Lung (tissue), 12 donors: ENCODE measurements around the gene IGFBP5. TPM values are rescaled to one million over a fixed set of nuclear protein-coding genes. Genes with fewer than 3 reads are reported as not detected.

ENCODE experiments used
- ATAC-seq: fragments of 200-7000 bp; cut with Tn5 transposase; one replicate; pipeline ENCODE4 v1.9.1; 2020; ENCODE audit warnings: moderate number of reproducible peaks; ENCODE audit not compliant: insufficient read depth, low FRiP score
- DNase-seq, 3 donors: peaks; one replicate each; pipeline ENCODE4 v3.0.0-alpha.2; 2013 to 2017
- H3K27ac ChIP-seq, 2 donors: one replicate each; pipeline ENCODE4 v1.5.1; 2013; ENCODE audit warnings: mild to moderate bottlenecking in 2 of 2, moderate library complexity in 2 of 2, control low read depth in 1 of 2, inconsistent platforms in 1 of 2, low read depth in 1 of 2, low read length in 1 of 2
- H3K27me3 ChIP-seq, 3 donors: one replicate each; pipeline ENCODE4 v1.5.1; 2013; ENCODE audit warnings: low read length in 2 of 3; ENCODE audit not compliant: control insufficient read depth in 3 of 3, insufficient read depth in 3 of 3
- H3K36me3 ChIP-seq, 4 donors: one replicate each; pipeline ENCODE4 v1.5.1; 2013; ENCODE audit warnings: low read length in 4 of 4, mild to moderate bottlenecking in 1 of 4, moderate library complexity in 1 of 4; ENCODE audit not compliant: control insufficient read depth in 4 of 4, insufficient read depth in 4 of 4
- H3K4me1 ChIP-seq, 5 donors: one replicate each; pipeline ENCODE4 v1.5.1; 2013; ENCODE audit warnings: low read length in 5 of 5, mild to moderate bottlenecking in 2 of 5, moderate library complexity in 1 of 5; ENCODE audit not compliant: control insufficient read depth in 5 of 5, insufficient read depth in 5 of 5
- H3K4me3 ChIP-seq: one replicate; pipeline ENCODE4 v1.5.1; 2013; ENCODE audit warnings: mild to moderate bottlenecking, control low read depth, moderate library complexity
- H3K9ac ChIP-seq, 2 donors: one replicate each; pipeline ENCODE4 v1.5.1; 2013; ENCODE audit warnings: low read length in 2 of 2, control low read depth in 1 of 2; ENCODE audit not compliant: insufficient read depth in 1 of 2
- H3K9me3 ChIP-seq, 4 donors: one replicate each; pipeline ENCODE4 v1.5.1; 2013; ENCODE audit warnings: low read length in 3 of 4, mild to moderate bottlenecking in 1 of 4, moderate library complexity in 1 of 4; ENCODE audit not compliant: control insufficient read depth in 4 of 4, insufficient read depth in 3 of 4
- WGBS, 2 donors: extraction: QIAGEN DNeasy Blood & Tissue Kit; methylation state at CpG; one replicate each; pipeline ENCODE4 v1.1.7; 2013; 5-methylcytosine and 5-hydroxymethylcytosine counted together
- polyA plus RNA-seq, 2 donors: library from polyadenylated mRNA; stranded (reverse); fragments of 200-250 nt; gene quantifications; one replicate each; pipeline ENCODE4 v1.2.1, GENCODE V29; 2013
- total RNA-seq, 2 donors: library from RNA; depleted of rRNA in 1 of 2; stranded (reverse); fragments of >200 nt in 1 of 2; gene quantifications; one replicate each; pipeline ENCODE4 v1.2.1, GENCODE V29; 2014 to 2021
- TF ChIP-seq, protein P1 (sequence below): IDR thresholded peaks from 2 replicates; pipeline ENCODE4 v1.5.1; 2012; ENCODE audit warnings: mild to moderate bottlenecking; ENCODE audit errors: control extremely low read depth, extremely low read depth
- donor health status: control.
- donor health status: control.
- donor health status: Bipolar disorder and iron deficiency.
- donor health status: healthy.
- donor health status: DM: yes; HTN: yes; CAD: no.

The IGFBP5 gene
- total and polyA plus RNA-seq, 4 donors = 22.2 to 196 (median 86.8) TPM

GRCh38 chr2:216632952-216633615 is 62.3 kb downstream of the IGFBP5 start, which contains the start of gene IGFBP2:
Gene IGFBP2 (plus strand): TSS chr2:216633420. CDS start chr2:216633524, 104 bp downstream.
- Histone ChIP-seq H3K36me3 (no peaks in the 10 kb centered on the region), H3K27ac (no peak within 1 kb of the TSS), H3K4me1 (peaks cover 0 to 28% (median 15%) of the 10 kb centered on the region in 5 donors), H3K27me3 (peaks cover 2 to 25% (median 7%) of the 10 kb centered on the region in 3 donors), H3K9ac (peak within 1 kb of the TSS in 1 of 2 donors; percentile 46), H3K9me3 (no peaks in the 10 kb centered on the region), H3K4me3 (peak within 1 kb of the TSS; percentile 36)
- 1 to 2% methylated on average over 34 to 70 of the region's 70 CpGs for WGBS, 2 donors
- TF ChIP-seq, protein P1, sequence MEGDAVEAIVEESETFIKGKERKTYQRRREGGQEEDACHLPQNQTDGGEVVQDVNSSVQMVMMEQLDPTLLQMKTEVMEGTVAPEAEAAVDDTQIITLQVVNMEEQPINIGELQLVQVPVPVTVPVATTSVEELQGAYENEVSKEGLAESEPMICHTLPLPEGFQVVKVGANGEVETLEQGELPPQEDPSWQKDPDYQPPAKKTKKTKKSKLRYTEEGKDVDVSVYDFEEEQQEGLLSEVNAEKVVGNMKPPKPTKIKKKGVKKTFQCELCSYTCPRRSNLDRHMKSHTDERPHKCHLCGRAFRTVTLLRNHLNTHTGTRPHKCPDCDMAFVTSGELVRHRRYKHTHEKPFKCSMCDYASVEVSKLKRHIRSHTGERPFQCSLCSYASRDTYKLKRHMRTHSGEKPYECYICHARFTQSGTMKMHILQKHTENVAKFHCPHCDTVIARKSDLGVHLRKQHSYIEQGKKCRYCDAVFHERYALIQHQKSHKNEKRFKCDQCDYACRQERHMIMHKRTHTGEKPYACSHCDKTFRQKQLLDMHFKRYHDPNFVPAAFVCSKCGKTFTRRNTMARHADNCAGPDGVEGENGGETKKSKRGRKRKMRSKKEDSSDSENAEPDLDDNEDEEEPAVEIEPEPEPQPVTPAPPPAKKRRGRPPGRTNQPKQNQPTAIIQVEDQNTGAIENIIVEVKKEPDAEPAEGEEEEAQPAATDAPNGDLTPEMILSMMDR = no peak
- ATAC-seq = peak; percentile 17
- DNase-seq = peak; percentile 81 to 85 (median 82)

DNA sequence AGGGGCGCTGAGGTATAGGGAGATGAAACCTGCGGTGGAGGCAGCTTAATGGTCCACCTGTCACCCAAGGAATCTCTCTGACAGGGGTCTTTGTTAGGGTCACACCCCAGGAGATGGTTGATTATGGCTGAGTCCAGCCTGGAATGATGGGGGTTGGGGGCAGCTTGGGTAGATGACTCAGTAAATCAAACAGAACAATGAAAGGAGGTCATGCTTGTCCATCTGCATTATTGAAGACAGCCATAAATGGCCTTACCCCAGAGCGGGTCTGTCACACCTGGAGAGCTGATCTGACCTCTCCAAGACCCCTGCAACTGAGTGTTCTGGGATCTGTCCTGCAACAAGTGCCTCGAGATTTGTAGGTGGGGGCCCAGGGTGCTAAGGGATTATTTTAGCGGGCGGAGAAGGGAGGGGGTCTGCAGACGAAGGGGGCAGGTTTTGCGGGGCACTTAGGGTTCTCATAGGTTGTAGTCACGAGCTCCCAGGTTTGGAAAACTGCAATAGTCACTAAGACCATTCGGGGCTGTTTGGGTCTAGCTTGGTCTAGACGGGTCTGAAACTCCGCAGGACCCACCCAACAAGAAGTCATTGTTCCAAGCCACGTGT is 62.9 kb downstream of the IGFBP5 start:
- 46 to 48% methylated on average over 13 of the region's 13 CpGs for WGBS, 2 donors
- no peak overlapping the region for H3K9ac ChIP-seq
- no peak for DNase-seq
- H3K27me3 ChIP-seq = peaks cover 2 to 23% (median 7%) of the 10 kb centered on the region in 3 donors
- no peaks in the 10 kb centered on the region for H3K9me3 ChIP-seq
- TF ChIP-seq, protein P1 = no peak
- H3K4me3 ChIP-seq = no peak overlapping the region
- no peak overlapping the region for H3K27ac ChIP-seq
- no peaks in the 10 kb centered on the region for H3K36me3 ChIP-seq
- H3K4me1 ChIP-seq = peaks cover 0 to 27% (median 15%) of the 10 kb centered on the region in 5 donors
- ATAC-seq = no peak

GRCh38 chr2:216629784-216630183 is 65.6 kb downstream of the IGFBP5 start:
- WGBS, 2 donors = 88 to 91% methylated on average over 4 of the region's 4 CpGs
- no peak overlapping the region for H3K9ac ChIP-seq
- H3K27ac ChIP-seq = no peak overlapping the region
- H3K36me3 ChIP-seq = no peaks in the 10 kb centered on the region
- H3K27me3 ChIP-seq = peaks cover 2 to 11% (median 7%) of the 10 kb centered on the region in 3 donors
- DNase-seq (no peak), ATAC-seq (no peak)
- H3K9me3 ChIP-seq = no peaks in the 10 kb centered on the region
- H3K4me3 ChIP-seq = no peak overlapping the region
- TF ChIP-seq, protein P1 = no peak
- peaks cover 0 to 14% (median 3%) of the 10 kb centered on the region in 5 donors for H3K4me1 ChIP-seq
